Mesendoderm (in vitro differentiated cells): ENCODE results near the gene TRPC4.
A peak's percentile ranks its signal among the peaks of the same experiment; 100 is the strongest.

ENCODE experiments used
- DNase-seq: peaks from one replicate; pipeline ENCODE4 v3.0.0; 2013
- H2AK5ac ChIP-seq: 2 replicates; pipeline ENCODE4 v1.6.1; 2013; ENCODE audit warnings: low read length, inconsistent platforms
- H2BK120ac ChIP-seq: 2 replicates; pipeline ENCODE4 v1.6.1; 2013; ENCODE audit warnings: low read depth, mild to moderate bottlenecking, low read length, moderate library complexity, mixed read lengths
- H2BK15ac ChIP-seq: replicated peaks from 2 replicates; pipeline ENCODE4 v1.6.1; 2013; ENCODE audit warnings: low read depth, mild to moderate bottlenecking, moderate library complexity
- H2BK5ac ChIP-seq: 2 replicates; pipeline ENCODE4 v1.6.1; 2013; ENCODE audit warnings: low read length, inconsistent platforms
- H3K18ac ChIP-seq: 2 replicates; pipeline ENCODE4 v1.6.1; 2013; ENCODE audit warnings: mild to moderate bottlenecking, low read length, mixed read lengths
- H3K23ac ChIP-seq: one replicate; pipeline ENCODE4 v1.6.1; 2013; ENCODE audit warnings: low read length
- H3K27ac ChIP-seq: 2 replicates; pipeline ENCODE4 v1.5.1; 2013; ENCODE audit warnings: low read depth, mild to moderate bottlenecking, inconsistent platforms, low read length, moderate library complexity
- H3K27me3 ChIP-seq: 2 replicates; pipeline ENCODE4 v1.6.1; 2013; ENCODE audit warnings: low read length, control low read depth, mild to moderate bottlenecking, inconsistent platforms; ENCODE audit not compliant: insufficient read depth, poor library complexity
- H3K36me3 ChIP-seq: 2 replicates; pipeline ENCODE4 v1.6.1; 2013; ENCODE audit warnings: low read length, inconsistent platforms; ENCODE audit not compliant: control insufficient read depth, insufficient read depth
- H3K4ac ChIP-seq: one replicate; pipeline ENCODE4 v1.6.1; 2013; ENCODE audit warnings: low read depth, mild to moderate bottlenecking, low read length, moderate library complexity
- H3K4me1 ChIP-seq: 2 replicates; pipeline ENCODE4 v1.6.1; 2013; ENCODE audit warnings: low read depth, low read length, inconsistent platforms; ENCODE audit not compliant: control insufficient read depth
- H3K4me2 ChIP-seq: 2 replicates; pipeline ENCODE4 v1.6.1; 2013; ENCODE audit warnings: low read length
- H3K4me3 ChIP-seq: 2 replicates; pipeline ENCODE4 v1.5.1; 2013; ENCODE audit warnings: mild to moderate bottlenecking, low read length
- H3K56ac ChIP-seq: one replicate; pipeline ENCODE4 v1.6.1; 2013; ENCODE audit warnings: low read length
- H3K79me1 ChIP-seq: 2 replicates; pipeline ENCODE4 v1.6.1; 2013; ENCODE audit warnings: low read length, inconsistent platforms
- H3K79me2 ChIP-seq: 2 replicates; pipeline ENCODE4 v1.6.1; 2013; ENCODE audit warnings: mild to moderate bottlenecking, low read length; ENCODE audit not compliant: control insufficient read depth, insufficient read depth
- H3K9ac ChIP-seq: 2 replicates; pipeline ENCODE4 v1.6.1; 2013; ENCODE audit warnings: low read length, inconsistent platforms
- H4K5ac ChIP-seq: one replicate; pipeline ENCODE4 v1.6.1; 2013; ENCODE audit warnings: low read length
- H4K8ac ChIP-seq: one replicate; pipeline ENCODE4 v1.6.1; 2013; ENCODE audit warnings: low read depth, mild to moderate bottlenecking, control low read depth, low read length, moderate library complexity
- WGBS: extraction: QIAGEN DNeasy Blood & Tissue Kit; methylation state at CpG from one replicate; pipeline ENCODE4 v1.1.7; 2013; ENCODE audit warnings: low lambda C conversion rate, missing lambda C conversion rate; ENCODE audit not compliant: insufficient coverage; ENCODE audit errors: extremely low coverage; 5-methylcytosine and 5-hydroxymethylcytosine counted together

TRPC4 gene

GRCh38 chr13:37646531-37646930 lies 223.0 kb downstream of the TRPC4 start:
- Histone ChIP-seq H3K56ac (no peak overlapping the region), H3K4ac (no peak overlapping the region), H2BK5ac (no peak overlapping the region), H4K8ac (no peak overlapping the region), H4K5ac (no peak overlapping the region), H2AK5ac (no peak overlapping the region), H3K23ac (no peak overlapping the region), H3K4me3 (no peak overlapping the region), H3K79me2 (no peaks in the 10 kb centered on the region), H3K4me1 (peaks cover 4% of the 10 kb centered on the region), H3K27ac (peak overlapping the region; percentile 95), H2BK120ac (no peak overlapping the region), H3K4me2 (no peak overlapping the region), H3K36me3 (no peaks in the 10 kb centered on the region), H3K9ac (no peak overlapping the region), H2BK15ac (no peak overlapping the region), H3K79me1 (no peaks in the 10 kb centered on the region), H3K27me3 (no peaks in the 10 kb centered on the region), H3K18ac (no peak overlapping the region)
- WGBS, result no CpG with 5 or more reads among the region's 3 CpGs
- DNase-seq, result peak; percentile 50

GRCh38 chr13:37645181-37645740 lies 224.3 kb downstream of the TRPC4 start:
- no peak overlapping the region for H3K4ac ChIP-seq
- H3K79me1 ChIP-seq, result no peaks in the 10 kb centered on the region
- peak; percentile 95 for DNase-seq
- H3K79me2 ChIP-seq, result no peaks in the 10 kb centered on the region
- H3K56ac ChIP-seq, result peak overlapping the region; percentile 66
- H3K23ac ChIP-seq, result no peak overlapping the region
- peaks cover 4% of the 10 kb centered on the region for H3K4me1 ChIP-seq
- no peak overlapping the region for H3K4me2 ChIP-seq
- no peak overlapping the region for H2AK5ac ChIP-seq
- no peaks in the 10 kb centered on the region for H3K36me3 ChIP-seq
- no peak overlapping the region for H3K9ac ChIP-seq
- H2BK5ac ChIP-seq, result peak overlapping the region; percentile 98
- no peak overlapping the region for H4K5ac ChIP-seq
- H3K27me3 ChIP-seq, result no peaks in the 10 kb centered on the region
- H3K4me3 ChIP-seq, result no peak overlapping the region
- H3K18ac ChIP-seq, result peak overlapping the region; percentile 80
- H3K27ac ChIP-seq, result peak overlapping the region; percentile 95
- peak overlapping the region; percentile 36 for H2BK15ac ChIP-seq
- no peak overlapping the region for H2BK120ac ChIP-seq
- no peak overlapping the region for H4K8ac ChIP-seq
- no CpG with 5 or more reads among the region's 7 CpGs for WGBS

GRCh38 chr13:37641391-37641790 lies 228.2 kb downstream of the TRPC4 start:
- no peaks in the 10 kb centered on the region for H3K79me2 ChIP-seq
- no peak overlapping the region for H3K56ac ChIP-seq
- H2BK120ac ChIP-seq, result no peak overlapping the region
- no CpG with 5 or more reads among the region's 2 CpGs for WGBS
- no peaks in the 10 kb centered on the region for H3K36me3 ChIP-seq
- no peak overlapping the region for H3K4me3 ChIP-seq
- no peak overlapping the region for H3K27ac ChIP-seq
- no peak overlapping the region for H4K5ac ChIP-seq
- no peak overlapping the region for H3K18ac ChIP-seq
- no peak overlapping the region for H2AK5ac ChIP-seq
- DNase-seq, result no peak
- H3K23ac ChIP-seq, result no peak overlapping the region
- no peak overlapping the region for H2BK15ac ChIP-seq
- H3K27me3 ChIP-seq, result no peaks in the 10 kb centered on the region
- no peak overlapping the region for H2BK5ac ChIP-seq
- H4K8ac ChIP-seq, result no peak overlapping the region
- no peaks in the 10 kb centered on the region for H3K79me1 ChIP-seq
- peaks cover 4% of the 10 kb centered on the region for H3K4me1 ChIP-seq
- no peak overlapping the region for H3K9ac ChIP-seq
- no peak overlapping the region for H3K4ac ChIP-seq
- H3K4me2 ChIP-seq, result no peak overlapping the region

GRCh38 chr13:37640499-37640898 lies 229.1 kb downstream of the TRPC4 start:
- Histone ChIP-seq H3K79me1 (no peaks in the 10 kb centered on the region), H3K56ac (no peak overlapping the region), H4K8ac (no peak overlapping the region), H3K4me3 (no peak overlapping the region), H2AK5ac (no peak overlapping the region), H3K23ac (no peak overlapping the region), H3K27me3 (no peaks in the 10 kb centered on the region), H3K27ac (no peak overlapping the region), H3K9ac (no peak overlapping the region), H4K5ac (no peak overlapping the region), H2BK120ac (no peak overlapping the region), H3K4me1 (no peaks in the 10 kb centered on the region), H2BK15ac (no peak overlapping the region), H3K36me3 (no peaks in the 10 kb centered on the region), H3K4me2 (no peak overlapping the region), H2BK5ac (no peak overlapping the region), H3K18ac (no peak overlapping the region), H3K79me2 (no peaks in the 10 kb centered on the region), H3K4ac (no peak overlapping the region)
- peak; percentile 70 for DNase-seq
- 100% methylated on average over 1 of the region's 2 CpGs for WGBS

- H2BK5ac ChIP-seq, result no peak overlapping the region
- DNase-seq, result no peak
- no peaks in the 10 kb centered on the region for H3K36me3 ChIP-seq
Measured at GRCh38 chr13:37636701-37637100, 232.9 kb downstream of the TRPC4 start.

GRCh38 chr13:37632294-37632693 lies 237.3 kb downstream of the TRPC4 start:
- H3K4me3 ChIP-seq, result no peak overlapping the region
- no CpG with 5 or more reads among the region's 5 CpGs for WGBS
- H3K79me1 ChIP-seq, result no peaks in the 10 kb centered on the region
- no peak overlapping the region for H3K27ac ChIP-seq
- DNase-seq, result no peak
- no peaks in the 10 kb centered on the region for H3K4me1 ChIP-seq
- H3K79me2 ChIP-seq, result no peaks in the 10 kb centered on the region
- H2BK5ac ChIP-seq, result no peak overlapping the region
- no peak overlapping the region for H3K56ac ChIP-seq
- no peaks in the 10 kb centered on the region for H3K36me3 ChIP-seq
- no peak overlapping the region for H2BK15ac ChIP-seq
- H4K5ac ChIP-seq, result no peak overlapping the region
- no peak overlapping the region for H3K23ac ChIP-seq
- no peak overlapping the region for H2AK5ac ChIP-seq
- H3K27me3 ChIP-seq, result no peaks in the 10 kb centered on the region
- no peak overlapping the region for H3K9ac ChIP-seq
- H4K8ac ChIP-seq, result no peak overlapping the region
- no peak overlapping the region for H3K4ac ChIP-seq
- H3K4me2 ChIP-seq, result no peak overlapping the region
- no peak overlapping the region for H2BK120ac ChIP-seq
- no peak overlapping the region for H3K18ac ChIP-seq

More at GRCh38 chr13:37636701-37637100, 232.9 kb downstream of the TRPC4 start:
- Histone ChIP-seq H2BK15ac (no peak overlapping the region), H4K5ac (no peak overlapping the region), H3K27me3 (no peaks in the 10 kb centered on the region), H3K79me1 (no peaks in the 10 kb centered on the region), H3K27ac (no peak overlapping the region), H3K18ac (no peak overlapping the region), H3K4me3 (no peak overlapping the region), H4K8ac (no peak overlapping the region), H3K56ac (no peak overlapping the region), H3K4me1 (no peaks in the 10 kb centered on the region), H2AK5ac (no peak overlapping the region), H3K4ac (no peak overlapping the region), H3K9ac (no peak overlapping the region), H2BK120ac (no peak overlapping the region), H3K23ac (no peak overlapping the region), H3K79me2 (no peaks in the 10 kb centered on the region), H3K4me2 (no peak overlapping the region)
- WGBS, result no CpG with 5 or more reads among the region's 8 CpGs
